Measurements from ENCODE around the gene AKT3.

The AKT3 gene

GRCh38 chr1:243597383-243597782 lies 252.7 kb downstream of the AKT3 start:
- DNase-seq (ENCODE audit: low spot score): peak; percentile 3

GRCh38 chr1:243596431-243597062 lies 253.5 kb downstream of the AKT3 start:
- peak; percentile 90 for DNase-seq (ENCODE audit: low spot score)

- peak; percentile 46 for DNase-seq (ENCODE audit: low spot score)
These were observed 254.4 kb downstream of the AKT3 start for GRCh38 chr1:243595527-243596210.

GRCh38 chr1:243594455-243594854 lies 255.6 kb downstream of the AKT3 start:
- DNase-seq (ENCODE audit: low spot score): no peak

- peak; percentile 4 for DNase-seq (ENCODE audit: low spot score)
These were observed 260.8 kb downstream of the AKT3 start for GRCh38 chr1:243589286-243589685.

- peak; percentile 81 for DNase-seq (ENCODE audit: low spot score)
These were observed 262.1 kb downstream of the AKT3 start for GRCh38 chr1:243587823-243588560.

- DNase-seq (ENCODE audit: low spot score): no peak
These were observed 262.8 kb downstream of the AKT3 start for GRCh38 chr1:243587285-243587684.

GRCh38 chr1:243585982-243586381 lies 264.1 kb downstream of the AKT3 start:
- no peak for DNase-seq (ENCODE audit: low spot score)

GRCh38 chr1:243582326-243582725 lies 267.7 kb downstream of the AKT3 start:
- DNase-seq (ENCODE audit: low spot score): no peak

- DNase-seq (ENCODE audit: low spot score): no peak
These were observed 269.1 kb downstream of the AKT3 start for GRCh38 chr1:243580984-243581383.

GRCh38 chr1:243580072-243580471 lies 270.0 kb downstream of the AKT3 start:
- DNase-seq (ENCODE audit: low spot score): no peak

GRCh38 chr1:243575070-243575469 lies 275.0 kb downstream of the AKT3 start:
- DNase-seq (ENCODE audit: low spot score): no peak

GRCh38 chr1:243572940-243573339 lies 277.1 kb downstream of the AKT3 start:
- DNase-seq (ENCODE audit: low spot score): no peak

GRCh38 chr1:243568793-243569192 lies 281.2 kb downstream of the AKT3 start:
- no peak for DNase-seq (ENCODE audit: low spot score)

GRCh38 chr1:243564814-243565213 lies 285.2 kb downstream of the AKT3 start:
- DNase-seq (ENCODE audit: low spot score): no peak

- no peak for DNase-seq (ENCODE audit: low spot score)
These were observed 286.3 kb downstream of the AKT3 start for GRCh38 chr1:243563732-243564131.

- DNase-seq (ENCODE audit: low spot score): no peak
These were observed 287.6 kb downstream of the AKT3 start for GRCh38 chr1:243562473-243562872.

- DNase-seq (ENCODE audit: low spot score): no peak
These were observed 288.3 kb downstream of the AKT3 start for GRCh38 chr1:243561588-243562319.

- no peak for DNase-seq (ENCODE audit: low spot score)
These were observed 290.4 kb downstream of the AKT3 start for GRCh38 chr1:243559575-243560162.

GRCh38 chr1:243558576-243558975 lies 291.5 kb downstream of the AKT3 start:
- no peak for DNase-seq (ENCODE audit: low spot score)

GRCh38 chr1:243557866-243558265 lies 292.2 kb downstream of the AKT3 start:
- no peak for DNase-seq (ENCODE audit: low spot score)

GRCh38 chr1:243554686-243555085 lies 295.4 kb downstream of the AKT3 start:
- DNase-seq (ENCODE audit: low spot score): no peak
